SK-N-SH (cell line): ENCODE measurements around the gene SMCHD1. TPM values are rescaled to one million over a fixed set of nuclear protein-coding genes. Genes with fewer than 3 reads are reported as not detected.

ENCODE experiments used
- CTCF ChIA-PET: fragments of 300-600, 350-600 bp; formaldehyde crosslinking; extraction: SDS; loops from one replicate; lab custom pipeline; 2021; lab: Yijun Ruan, JAX
- POLR2A ChIA-PET: fragments of 350-600 bp; sonication (Branson Sonifier 250); formaldehyde crosslinking; extraction: SDS; loops from one replicate; lab custom pipeline; 2020; ENCODE audit warnings: antibody characterized with exemption, inconsistent platforms; lab: Yijun Ruan, JAX
- DNase-seq: peaks from one replicate; pipeline ENCODE4 v3.0.0; 2012
- H2AFZ ChIP-seq: fragments of 200-600 bp; sonication (generic); 2 replicates; pipeline ENCODE4 v1.8.1; 2016; ENCODE audit warnings: antibody characterized with exemption, mild to moderate bottlenecking, low read depth
- H3F3A ChIP-seq: fragments of 200-600 bp; sonication (generic); replicated peaks from 2 replicates; pipeline ENCODE3; 2016; ENCODE audit warnings: antibody characterized with exemption, mild to moderate bottlenecking; ENCODE audit not compliant: insufficient read depth
- H3K27ac ChIP-seq, 2 experiments: fragments of 200-500 bp in 1 of 2; fragments of 200-600 bp in 1 of 2; sonication (Bioruptor generic) in 1 of 2; sonication (generic), shearing (Covaris generic) in 1 of 2; 2 replicates each; pipeline versions ENCODE4 v1.5.1 to v1.6.1; 2014 to 2016; ENCODE audit warnings: low read depth in 2 of 2, inconsistent platforms in 1 of 2, low read length in 1 of 2, mild to moderate bottlenecking in 1 of 2, mixed read lengths in 1 of 2
- H3K27me3 ChIP-seq: fragments of 200-600 bp; sonication (generic), shearing (Covaris generic); 2 replicates; pipeline ENCODE4 v1.6.1; 2016; ENCODE audit warnings: mixed run types; ENCODE audit not compliant: insufficient read depth
- H3K36me3 ChIP-seq, 2 experiments: fragments of 200-500 bp in 1 of 2; fragments of 200-600 bp in 1 of 2; sonication (Bioruptor generic) in 1 of 2; sonication (generic) in 1 of 2; replicated peaks in 1 of 2; 2 replicates each; pipeline versions ENCODE3 to v1.5.1; 2014 to 2016; ENCODE audit warnings: low read length in 1 of 2, mild to moderate bottlenecking in 1 of 2; ENCODE audit not compliant: insufficient read depth in 2 of 2, control insufficient read depth in 1 of 2
- H3K4me1 ChIP-seq, 2 experiments: fragments of 200-500 bp in 1 of 2; fragments of 200-600 bp in 1 of 2; sonication (Bioruptor generic) in 1 of 2; sonication (generic), shearing (Covaris generic) in 1 of 2; 2 replicates each; pipeline versions ENCODE4 v1.5.1 to v1.6.1; 2014 to 2016; ENCODE audit warnings: low read depth in 1 of 2, low read length in 1 of 2, mixed run types in 1 of 2; ENCODE audit not compliant: insufficient read depth in 2 of 2, control insufficient read depth in 1 of 2
- H3K4me2 ChIP-seq: fragments of 200-600 bp; sonication (generic), shearing (Covaris generic); 2 replicates; pipeline ENCODE4 v1.6.1; 2017; ENCODE audit warnings: mixed run types
- H3K4me3 ChIP-seq, 2 experiments: fragments of 200-500 bp in 1 of 2; fragments of 200-600 bp in 1 of 2; sonication (Bioruptor generic) in 1 of 2; sonication (generic), shearing (Covaris generic) in 1 of 2; 2 replicates each; pipeline versions ENCODE4 v1.5.1 to v1.8.1; 2014 to 2016; ENCODE audit warnings: low read depth in 2 of 2, inconsistent platforms in 1 of 2, low read length in 1 of 2, mild to moderate bottlenecking in 1 of 2, mixed read lengths in 1 of 2, moderate library complexity in 1 of 2
- H3K79me2 ChIP-seq: fragments of 200-600 bp; sonication (generic); 2 replicates; pipeline ENCODE4 v1.8.1; 2017; ENCODE audit warnings: mild to moderate bottlenecking; ENCODE audit not compliant: insufficient read depth
- H3K9ac ChIP-seq: fragments of 200-600 bp; sonication (generic); 2 replicates; pipeline ENCODE4 v1.6.1; 2017; ENCODE audit warnings: mixed run types
- H3K9me2 ChIP-seq: fragments of 200-600 bp; sonication (generic); 2 replicates; pipeline ENCODE4 v1.6.1; 2017; ENCODE audit warnings: mixed run types
- H3K9me3 ChIP-seq: fragments of 200-600 bp; sonication (generic); 2 replicates; pipeline ENCODE4 v1.6.1; 2017; ENCODE audit warnings: mixed run types, mild to moderate bottlenecking, moderate library complexity
- H4K20me1 ChIP-seq: fragments of 200-600 bp; sonication (generic); 2 replicates; pipeline ENCODE4 v1.6.1; 2017; ENCODE audit warnings: mild to moderate bottlenecking, mixed run types; ENCODE audit not compliant: insufficient read depth
- EP300 ChIP-seq, 2 experiments: IDR thresholded peaks; 2 replicates each; pipeline versions ENCODE4 v1.4.0 to v1.6.1; 2012; ENCODE audit warnings: borderline replicate concordance in 1 of 2, low read depth in 1 of 2, low read length in 1 of 2
- EZH2phosphoT487 ChIP-seq: fragments of 200-600 bp; sonication (generic); IDR thresholded peaks from 2 replicates; pipeline ENCODE4 v1.6.1; 2017; ENCODE audit warnings: low read depth, mixed run types, mild to moderate bottlenecking, antibody characterized with exemption, moderate library complexity, borderline replicate concordance
- FOSL2 ChIP-seq: IDR thresholded peaks from 2 replicates; pipeline ENCODE4 v1.4.0; 2012; ENCODE audit warnings: low read depth, mild to moderate bottlenecking, moderate library complexity, borderline replicate concordance
- FOXM1 ChIP-seq: IDR thresholded peaks from 2 replicates; pipeline ENCODE4 v1.4.0; 2012; ENCODE audit warnings: low read depth, mild to moderate bottlenecking
- GABPA ChIP-seq: IDR thresholded peaks from 2 replicates; pipeline ENCODE4 v1.4.0; 2012; ENCODE audit warnings: low read depth, mild to moderate bottlenecking
- POLR2AphosphoS5 ChIP-seq: IDR thresholded peaks from 2 replicates; pipeline ENCODE4 v1.6.1; 2012; ENCODE audit warnings: low read depth, low read length
- RFX5 ChIP-seq: IDR thresholded peaks from 2 replicates; pipeline ENCODE4 v1.6.1; 2012; ENCODE audit warnings: mild to moderate bottlenecking, improper control_type of control experiment, low read length
- SIN3A ChIP-seq: IDR thresholded peaks from 2 replicates; pipeline ENCODE4 v1.6.1; 2012; ENCODE audit warnings: low read depth, mild to moderate bottlenecking, low read length, moderate library complexity, borderline replicate concordance
- SMC3 ChIP-seq: IDR thresholded peaks from 2 replicates; pipeline ENCODE4 v1.6.1; 2012; ENCODE audit warnings: low read depth, low read length, improper control_type of control experiment
- TAF1 ChIP-seq: IDR thresholded peaks from 2 replicates; pipeline ENCODE4 v1.6.1; 2012; ENCODE audit warnings: low read depth, mild to moderate bottlenecking, low read length, moderate library complexity, borderline replicate concordance
- YY1 ChIP-seq: IDR thresholded peaks from 2 replicates; pipeline ENCODE4 v1.4.0; 2012; ENCODE audit warnings: low read depth, mild to moderate bottlenecking
- WGBS: methylation state at CpG from one replicate; pipeline ENCODE4 v1.1.6; 2017; ENCODE audit warnings: low lambda C conversion rate; 5-methylcytosine and 5-hydroxymethylcytosine counted together
- polyA plus RNA-seq, 3 experiments: library from polyadenylated mRNA; depleted of rRNA; stranded (reverse); fragments of >200 nt; gene quantifications; 2 replicates each; pipeline ENCODE4 v1.2.3, GENCODE V29; 2012
- TF ChIP-seq, protein P1 (sequence below): IDR thresholded peaks from 2 replicates; pipeline ENCODE4 v1.6.1; 2012; ENCODE audit warnings: mild to moderate bottlenecking, low read depth, low read length, moderate library complexity
- TF ChIP-seq, protein P2 (sequence below): IDR thresholded peaks from 2 replicates; pipeline ENCODE4 v1.4.0; 2012; ENCODE audit warnings: low read depth, borderline replicate concordance
- TF ChIP-seq, protein P3 (sequence below): fragments of 150-350 bp; IDR thresholded peaks from 2 replicates; pipeline ENCODE4 v1.6.1; 2016; ENCODE audit warnings: mild to moderate bottlenecking, low read depth, low read length

SMCHD1 gene
- polyA plus RNA-seq, 1 of the 3 experiments (the other 2 are of a cell fraction), result 8.9 TPM

DNA sequence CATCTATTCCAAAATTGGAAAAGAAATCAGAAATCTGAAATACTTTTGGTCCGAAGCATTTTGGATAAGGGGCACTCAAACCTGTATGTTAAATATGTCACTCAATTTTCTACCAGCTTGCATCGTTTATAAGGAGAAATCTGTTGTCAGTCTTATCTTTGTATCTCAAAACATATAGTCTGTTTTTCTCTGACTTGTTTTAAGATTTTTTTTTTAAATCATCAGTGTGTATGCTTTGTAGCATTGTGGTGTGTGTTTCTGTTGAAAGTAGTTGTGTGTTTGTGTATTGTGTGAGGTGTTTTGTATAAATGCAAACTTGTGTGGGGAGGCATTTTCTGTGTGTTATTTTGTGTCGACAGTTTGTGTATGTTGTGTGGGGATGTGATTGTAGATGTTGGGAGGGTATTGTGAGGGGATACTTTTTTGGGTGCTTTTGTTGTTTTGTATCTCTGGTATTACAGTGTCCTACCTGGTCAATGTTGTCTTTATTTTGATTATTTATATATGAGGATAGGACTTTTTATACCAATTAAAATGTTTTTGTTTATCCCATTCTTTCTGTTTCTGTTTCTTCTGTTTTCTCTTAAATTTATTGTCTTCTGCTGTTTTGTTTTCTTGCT, 30.9 kb downstream of the SMCHD1 start (continued):
- TF ChIP-seq, protein P1, sequence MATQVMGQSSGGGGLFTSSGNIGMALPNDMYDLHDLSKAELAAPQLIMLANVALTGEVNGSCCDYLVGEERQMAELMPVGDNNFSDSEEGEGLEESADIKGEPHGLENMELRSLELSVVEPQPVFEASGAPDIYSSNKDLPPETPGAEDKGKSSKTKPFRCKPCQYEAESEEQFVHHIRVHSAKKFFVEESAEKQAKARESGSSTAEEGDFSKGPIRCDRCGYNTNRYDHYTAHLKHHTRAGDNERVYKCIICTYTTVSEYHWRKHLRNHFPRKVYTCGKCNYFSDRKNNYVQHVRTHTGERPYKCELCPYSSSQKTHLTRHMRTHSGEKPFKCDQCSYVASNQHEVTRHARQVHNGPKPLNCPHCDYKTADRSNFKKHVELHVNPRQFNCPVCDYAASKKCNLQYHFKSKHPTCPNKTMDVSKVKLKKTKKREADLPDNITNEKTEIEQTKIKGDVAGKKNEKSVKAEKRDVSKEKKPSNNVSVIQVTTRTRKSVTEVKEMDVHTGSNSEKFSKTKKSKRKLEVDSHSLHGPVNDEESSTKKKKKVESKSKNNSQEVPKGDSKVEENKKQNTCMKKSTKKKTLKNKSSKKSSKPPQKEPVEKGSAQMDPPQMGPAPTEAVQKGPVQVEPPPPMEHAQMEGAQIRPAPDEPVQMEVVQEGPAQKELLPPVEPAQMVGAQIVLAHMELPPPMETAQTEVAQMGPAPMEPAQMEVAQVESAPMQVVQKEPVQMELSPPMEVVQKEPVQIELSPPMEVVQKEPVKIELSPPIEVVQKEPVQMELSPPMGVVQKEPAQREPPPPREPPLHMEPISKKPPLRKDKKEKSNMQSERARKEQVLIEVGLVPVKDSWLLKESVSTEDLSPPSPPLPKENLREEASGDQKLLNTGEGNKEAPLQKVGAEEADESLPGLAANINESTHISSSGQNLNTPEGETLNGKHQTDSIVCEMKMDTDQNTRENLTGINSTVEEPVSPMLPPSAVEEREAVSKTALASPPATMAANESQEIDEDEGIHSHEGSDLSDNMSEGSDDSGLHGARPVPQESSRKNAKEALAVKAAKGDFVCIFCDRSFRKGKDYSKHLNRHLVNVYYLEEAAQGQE, result no peak
- TF ChIP-seq SIN3A, result no peak
- TF ChIP-seq EZH2phosphoT487, result no peak
- no peak for TF ChIP-seq YY1
- TF ChIP-seq RFX5, result no peak
- TF ChIP-seq EP300 (IDR thresholded peaks at IDR 0.05; ENCODE audit: borderline replicate concordance in 1 of 2, low read depth in 1 of 2, low read length in 1 of 2), result no peak
- TF ChIP-seq, protein P2, sequence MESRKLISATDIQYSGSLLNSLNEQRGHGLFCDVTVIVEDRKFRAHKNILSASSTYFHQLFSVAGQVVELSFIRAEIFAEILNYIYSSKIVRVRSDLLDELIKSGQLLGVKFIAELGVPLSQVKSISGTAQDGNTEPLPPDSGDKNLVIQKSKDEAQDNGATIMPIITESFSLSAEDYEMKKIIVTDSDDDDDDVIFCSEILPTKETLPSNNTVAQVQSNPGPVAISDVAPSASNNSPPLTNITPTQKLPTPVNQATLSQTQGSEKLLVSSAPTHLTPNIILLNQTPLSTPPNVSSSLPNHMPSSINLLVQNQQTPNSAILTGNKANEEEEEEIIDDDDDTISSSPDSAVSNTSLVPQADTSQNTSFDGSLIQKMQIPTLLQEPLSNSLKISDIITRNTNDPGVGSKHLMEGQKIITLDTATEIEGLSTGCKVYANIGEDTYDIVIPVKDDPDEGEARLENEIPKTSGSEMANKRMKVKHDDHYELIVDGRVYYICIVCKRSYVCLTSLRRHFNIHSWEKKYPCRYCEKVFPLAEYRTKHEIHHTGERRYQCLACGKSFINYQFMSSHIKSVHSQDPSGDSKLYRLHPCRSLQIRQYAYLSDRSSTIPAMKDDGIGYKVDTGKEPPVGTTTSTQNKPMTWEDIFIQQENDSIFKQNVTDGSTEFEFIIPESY, result no peak
- no peak for TF ChIP-seq FOXM1

DNA sequence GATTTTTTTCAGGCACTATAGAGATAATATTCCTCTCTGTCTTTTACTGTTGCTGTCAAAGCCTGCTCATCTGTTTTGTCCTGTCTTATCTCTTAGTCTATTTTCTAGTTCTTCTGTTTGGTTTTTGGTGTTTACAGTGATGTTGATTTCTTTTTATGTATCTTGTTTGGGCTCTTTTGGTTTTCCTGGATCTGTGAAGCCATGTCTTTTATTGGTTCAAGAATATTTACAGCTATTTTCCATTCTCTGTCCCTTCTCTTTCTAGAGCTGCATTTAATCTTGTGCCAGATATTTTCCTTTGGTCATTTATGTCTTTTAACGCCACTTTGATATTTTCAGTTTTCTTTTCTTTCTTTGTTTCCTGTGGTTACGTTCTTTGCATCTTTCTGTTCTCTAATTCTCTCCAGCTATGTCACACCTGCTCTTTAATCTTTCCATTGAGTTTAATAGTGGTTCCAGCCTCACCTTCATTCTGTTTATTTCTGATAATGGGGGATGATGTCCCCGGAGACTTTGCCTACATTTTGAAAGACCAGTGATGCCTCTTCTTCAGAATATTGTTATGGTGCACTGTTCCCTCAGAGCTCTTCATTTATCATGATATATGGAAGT, 32.0 kb downstream of the SMCHD1 start:
- no peaks in the 10 kb centered on the region for H4K20me1 ChIP-seq
- peaks cover 69% of the 10 kb centered on the region for H3K79me2 ChIP-seq
- no peak overlapping the region for H3K27ac ChIP-seq
- H3K4me1 ChIP-seq, result no peaks in the 10 kb centered on the region; a peak in 1 of 4 replicates
- H3K36me3 ChIP-seq, result peaks cover 43 to 75% of the 10 kb centered on the region in 2 experiments
- no peak overlapping the region for H3K4me2 ChIP-seq
- peaks cover 7% of the 10 kb centered on the region for H3K9me3 ChIP-seq
- POLR2A ChIA-PET, result no interaction called here
- no peak overlapping the region for H3K9ac ChIP-seq
- H3K4me3 ChIP-seq, result no peak overlapping the region
- no peaks in the 10 kb centered on the region for H3F3A ChIP-seq
- H3K27me3 ChIP-seq, result no peaks in the 10 kb centered on the region
- no peak overlapping the region for H2AFZ ChIP-seq
- CTCF ChIA-PET, result interaction anchor here (0.7 to 1.2 kb wide), 2 partner anchors 18 to 61 kb away, joined by 3 read pairs; no protein-coding TSS in a partner anchor
- no peak for DNase-seq
- WGBS, result 96% methylated on average over 3 of the region's 3 CpGs
- TF ChIP-seq, protein P1, result no peak
- TF ChIP-seq FOSL2, result no peak
- no peak for TF ChIP-seq EZH2phosphoT487
- TF ChIP-seq, protein P3, sequence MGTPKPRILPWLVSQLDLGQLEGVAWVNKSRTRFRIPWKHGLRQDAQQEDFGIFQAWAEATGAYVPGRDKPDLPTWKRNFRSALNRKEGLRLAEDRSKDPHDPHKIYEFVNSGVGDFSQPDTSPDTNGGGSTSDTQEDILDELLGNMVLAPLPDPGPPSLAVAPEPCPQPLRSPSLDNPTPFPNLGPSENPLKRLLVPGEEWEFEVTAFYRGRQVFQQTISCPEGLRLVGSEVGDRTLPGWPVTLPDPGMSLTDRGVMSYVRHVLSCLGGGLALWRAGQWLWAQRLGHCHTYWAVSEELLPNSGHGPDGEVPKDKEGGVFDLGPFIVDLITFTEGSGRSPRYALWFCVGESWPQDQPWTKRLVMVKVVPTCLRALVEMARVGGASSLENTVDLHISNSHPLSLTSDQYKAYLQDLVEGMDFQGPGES, result no peak
- no peak for TF ChIP-seq POLR2AphosphoS5
- TF ChIP-seq YY1, result no peak
- no peak for TF ChIP-seq TAF1
- TF ChIP-seq EP300 (IDR thresholded peaks at IDR 0.05; ENCODE audit: borderline replicate concordance in 1 of 2, low read depth in 1 of 2, low read length in 1 of 2), result no peak
- no peak for TF ChIP-seq SMC3
- no peak for TF ChIP-seq GABPA
- no peaks in the 10 kb centered on the region for H3K9me2 ChIP-seq
